ENCODE data around the gene KRT6A. TPM values are rescaled to one million over a fixed set of nuclear protein-coding genes. Genes with fewer than 3 reads are reported as not detected.

The KRT6A gene
- total and polyA plus RNA-seq, 2 experiments from 2014 or later: not detected

GRCh38 chr12:52539083-52539820 lies 46.2 kb upstream of the KRT6A start:
- Histone ChIP-seq H2AFZ (no peak overlapping the region), H4K20me1 (ENCODE audit: insufficient read depth) (no peaks in the 10 kb centered on the region), H3K4me1 (ENCODE audit: insufficient read depth) (no peaks in the 10 kb centered on the region), H3K27ac (no peak overlapping the region), H3K4me3 (no peak overlapping the region), H3K79me2 (ENCODE audit: insufficient read depth) (no peaks in the 10 kb centered on the region), H3K4me2 (ENCODE audit: unreplicated experiment) (no peak overlapping the region), H3K36me3 (ENCODE audit: low read depth) (no peaks in the 10 kb centered on the region), H3K9me3 (ENCODE audit: low read depth) (no peaks in the 10 kb centered on the region), H3K9ac (no peak overlapping the region), H3F3A (ENCODE audit: insufficient read depth) (no peaks in the 10 kb centered on the region), H3K27me3 (replicated peaks; ENCODE audit: insufficient read depth) (peaks cover 6% of the 10 kb centered on the region; the same call in 1 of the 2 replicates), H3K9me2 (ENCODE audit: insufficient read depth) (no peaks in the 10 kb centered on the region)
- WGBS, 2 experiments (ENCODE audit: low coverage in 1 of 2, low lambda C conversion rate in 2 of 2, missing lambda C conversion rate in 2 of 2): 27% methylated on average over 5 of the region's 5 CpGs
- in situ Hi-C loops (cut with MboI): no loop called here
- DNase-seq: peak; percentile 52
- TF ChIP-seq EZH2phosphoT487 (IDR thresholded peaks at IDR 0.05; ENCODE audit: insufficient read depth, low read depth): no peak
- TF ChIP-seq EZH2 (IDR thresholded peaks at IDR 0.05; ENCODE audit: insufficient read depth, poor library complexity, severe bottlenecking): no peak

GRCh38 chr12:52537101-52537500 lies 44.0 kb upstream of the KRT6A start:
- Histone ChIP-seq H3K27ac (no peak overlapping the region), H3K27me3 (replicated peaks; ENCODE audit: insufficient read depth) (peaks cover 6% of the 10 kb centered on the region; the same call in 1 of the 2 replicates), H3K9me2 (ENCODE audit: insufficient read depth) (no peaks in the 10 kb centered on the region), H3K36me3 (ENCODE audit: low read depth) (no peaks in the 10 kb centered on the region), H3K4me3 (no peak overlapping the region), H3F3A (ENCODE audit: insufficient read depth) (no peaks in the 10 kb centered on the region), H3K79me2 (ENCODE audit: insufficient read depth) (no peaks in the 10 kb centered on the region), H3K9ac (no peak overlapping the region), H3K4me2 (ENCODE audit: unreplicated experiment) (no peak overlapping the region), H4K20me1 (ENCODE audit: insufficient read depth) (no peaks in the 10 kb centered on the region), H3K4me1 (ENCODE audit: insufficient read depth) (no peaks in the 10 kb centered on the region), H3K9me3 (ENCODE audit: low read depth) (no peaks in the 10 kb centered on the region), H2AFZ (no peak overlapping the region)
- no peak for DNase-seq
- 65 to 67% methylated on average over 3 of the region's 3 CpGs for WGBS, 2 experiments (ENCODE audit: low coverage in 1 of 2, low lambda C conversion rate in 2 of 2, missing lambda C conversion rate in 2 of 2)
- in situ Hi-C loops (cut with MboI): no loop called here
- TF ChIP-seq EZH2 (IDR thresholded peaks at IDR 0.05; ENCODE audit: insufficient read depth, poor library complexity, severe bottlenecking) (no peak), EZH2phosphoT487 (IDR thresholded peaks at IDR 0.05; ENCODE audit: insufficient read depth, low read depth) (no peak)

GRCh38 chr12:52535574-52535973 lies 42.5 kb upstream of the KRT6A start:
- Histone ChIP-seq H3K9me3 (ENCODE audit: low read depth) (no peaks in the 10 kb centered on the region), H3K27ac (no peak overlapping the region), H4K20me1 (ENCODE audit: insufficient read depth) (no peaks in the 10 kb centered on the region), H3F3A (ENCODE audit: insufficient read depth) (no peaks in the 10 kb centered on the region), H3K4me2 (ENCODE audit: unreplicated experiment) (no peak overlapping the region), H3K4me3 (no peak overlapping the region), H3K27me3 (replicated peaks; ENCODE audit: insufficient read depth) (peaks cover 10% of the 10 kb centered on the region; the same call in 1 of the 2 replicates), H3K9ac (no peak overlapping the region), H3K36me3 (ENCODE audit: low read depth) (no peaks in the 10 kb centered on the region), H3K79me2 (ENCODE audit: insufficient read depth) (no peaks in the 10 kb centered on the region), H2AFZ (no peak overlapping the region), H3K9me2 (ENCODE audit: insufficient read depth) (no peaks in the 10 kb centered on the region), H3K4me1 (ENCODE audit: insufficient read depth) (no peaks in the 10 kb centered on the region)
- 13 to 23% methylated on average over 1 of the region's 1 CpG for WGBS, 2 experiments (ENCODE audit: low coverage in 1 of 2, low lambda C conversion rate in 2 of 2, missing lambda C conversion rate in 2 of 2)
- TF ChIP-seq EZH2phosphoT487 (IDR thresholded peaks at IDR 0.05; ENCODE audit: insufficient read depth, low read depth) (no peak), EZH2 (IDR thresholded peaks at IDR 0.05; ENCODE audit: insufficient read depth, poor library complexity, severe bottlenecking) (no peak)
- in situ Hi-C loops (cut with MboI): no loop called here
- no peak for DNase-seq

DNA sequence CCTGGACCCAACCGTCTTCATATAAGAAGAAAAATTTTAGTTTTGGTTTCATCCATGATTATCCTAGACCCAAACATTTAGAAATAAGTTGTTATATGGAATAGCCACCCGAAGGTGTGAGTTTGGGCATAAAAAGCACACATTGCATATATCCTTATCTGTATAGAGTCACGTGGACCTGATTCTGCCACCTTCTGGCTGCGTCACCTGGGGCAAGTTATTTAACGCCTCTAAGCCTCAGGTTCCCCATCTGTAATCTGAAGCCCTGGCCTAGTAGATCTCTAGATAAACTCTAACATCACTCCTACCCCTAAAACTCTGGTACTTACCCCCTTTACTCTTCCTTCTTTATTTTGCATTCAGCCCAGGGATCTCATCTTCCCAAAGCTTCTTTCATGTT lies 41.4 kb upstream of the KRT6A start:
- no peaks in the 10 kb centered on the region for H4K20me1 ChIP-seq (ENCODE audit: insufficient read depth)
- no peak overlapping the region for H3K9ac ChIP-seq
- no peak overlapping the region for H3K4me3 ChIP-seq
- no peaks in the 10 kb centered on the region for H3K9me3 ChIP-seq (ENCODE audit: low read depth)
- H3K79me2 ChIP-seq (ENCODE audit: insufficient read depth): no peaks in the 10 kb centered on the region
- no peak for TF ChIP-seq EZH2phosphoT487 (IDR thresholded peaks at IDR 0.05; ENCODE audit: insufficient read depth, low read depth)
- no peak for TF ChIP-seq EZH2 (IDR thresholded peaks at IDR 0.05; ENCODE audit: insufficient read depth, poor library complexity, severe bottlenecking)
- no peaks in the 10 kb centered on the region for H3F3A ChIP-seq (ENCODE audit: insufficient read depth)
- H3K4me1 ChIP-seq (ENCODE audit: insufficient read depth): no peaks in the 10 kb centered on the region
- no peak overlapping the region for H3K27ac ChIP-seq
- H3K36me3 ChIP-seq (ENCODE audit: low read depth): no peaks in the 10 kb centered on the region
- in situ Hi-C loops (cut with MboI): no loop called here
- H3K27me3 ChIP-seq (replicated peaks; ENCODE audit: insufficient read depth): peaks cover 17% of the 10 kb centered on the region; the same call in 1 of the 2 replicates
- no peak overlapping the region for H2AFZ ChIP-seq
- no peaks in the 10 kb centered on the region for H3K9me2 ChIP-seq (ENCODE audit: insufficient read depth)
- no peak for DNase-seq
- WGBS, 2 experiments (ENCODE audit: low coverage in 1 of 2, low lambda C conversion rate in 2 of 2, missing lambda C conversion rate in 2 of 2): 84% methylated on average over 5 of the region's 5 CpGs
- no peak overlapping the region for H3K4me2 ChIP-seq (ENCODE audit: unreplicated experiment)

Measured in GM23248 (cell line).